Suprapubic skin (tissue), 4 donors: ENCODE results near the gene MEF2A.

Experiments used
- CTCF ChIP-seq, 2 donors: fragments of 200-600 bp in 1 of 2; fragments of 450-650 bp in 1 of 2; sonication (generic) in 1 of 2; IDR thresholded peaks; one replicate each; pipeline ENCODE4 v1.5.1; 2016 to 2019; ENCODE audit warnings: antibody characterized with exemption in 2 of 2, mild to moderate bottlenecking in 1 of 2, moderate library complexity in 1 of 2
- POLR2A ChIP-seq, 2 donors: fragments of 450-650 bp; IDR thresholded peaks; one replicate each; pipeline ENCODE4 v1.6.1; 2017; ENCODE audit warnings: antibody characterized with exemption in 2 of 2, mild to moderate bottlenecking in 2 of 2, moderate library complexity in 2 of 2
- POLR2AphosphoS5 ChIP-seq, 3 donors: sonication (generic); formaldehyde crosslinking; IDR thresholded peaks; one replicate each; pipeline ENCODE4 v1.6.1; 2017; ENCODE audit warnings: antibody characterized with exemption in 3 of 3

GRCh38 chr15:99566157-99566897 is 543 bp downstream of the MEF2A start:
- TF ChIP-seq CTCF (IDR thresholded peaks at IDR 0.05) (no peak), POLR2A (IDR thresholded peaks at IDR 0.05) (no peak), POLR2AphosphoS5 (IDR thresholded peaks at IDR 0.05) (no peak)
